SW 1271 (cell line): Measurements from ENCODE around the gene HSFX4.
"Not testable (repeated sequence)": the region's sequence is repeated elsewhere in the genome, so short reads cannot be mapped to it uniquely, and the experiment has no call there.

ENCODE experiments used
- DNase-seq, 2 experiments: peaks; one replicate each; lab custom pipeline; 2025; lab: John Stamatoyannopoulos, UW

HSFX4 gene, protein sequence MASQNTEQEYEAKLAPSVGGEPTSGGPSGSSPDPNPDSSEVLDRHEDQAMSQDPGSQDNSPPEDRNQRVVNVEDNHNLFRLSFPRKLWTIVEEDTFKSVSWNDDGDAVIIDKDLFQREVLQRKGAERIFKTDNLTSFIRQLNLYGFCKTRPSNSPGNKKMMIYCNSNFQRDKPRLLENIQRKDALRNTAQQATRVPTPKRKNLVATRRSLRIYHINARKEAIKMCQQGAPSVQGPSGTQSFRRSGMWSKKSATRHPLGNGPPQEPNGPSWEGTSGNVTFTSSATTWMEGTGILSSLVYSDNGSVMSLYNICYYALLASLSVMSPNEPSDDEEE

DNA sequence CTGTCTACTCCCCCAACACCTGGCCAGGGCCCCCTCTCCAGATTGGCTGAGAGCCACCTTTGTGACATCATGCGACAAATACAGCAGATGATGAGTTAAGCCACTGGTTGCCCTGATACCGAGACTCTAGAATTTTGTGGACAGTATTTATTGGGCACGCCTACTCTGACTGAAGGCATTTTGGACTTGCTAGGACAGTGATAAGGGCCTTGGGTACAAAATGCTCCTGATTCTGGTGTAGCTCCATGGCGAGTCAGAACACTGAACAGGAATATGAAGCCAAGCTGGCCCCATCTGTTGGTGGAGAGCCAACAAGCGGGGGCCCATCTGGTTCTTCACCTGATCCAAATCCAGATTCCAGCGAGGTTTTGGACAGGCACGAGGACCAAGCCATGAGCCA is at the start of gene HSFX4:
Gene HSFX4 (plus strand): TSS at position 174 of the 400 bp plus-strand sequence. CDS start 72 bp downstream, at position 246.
- DNase-seq = not testable (repeated sequence)

DNA sequence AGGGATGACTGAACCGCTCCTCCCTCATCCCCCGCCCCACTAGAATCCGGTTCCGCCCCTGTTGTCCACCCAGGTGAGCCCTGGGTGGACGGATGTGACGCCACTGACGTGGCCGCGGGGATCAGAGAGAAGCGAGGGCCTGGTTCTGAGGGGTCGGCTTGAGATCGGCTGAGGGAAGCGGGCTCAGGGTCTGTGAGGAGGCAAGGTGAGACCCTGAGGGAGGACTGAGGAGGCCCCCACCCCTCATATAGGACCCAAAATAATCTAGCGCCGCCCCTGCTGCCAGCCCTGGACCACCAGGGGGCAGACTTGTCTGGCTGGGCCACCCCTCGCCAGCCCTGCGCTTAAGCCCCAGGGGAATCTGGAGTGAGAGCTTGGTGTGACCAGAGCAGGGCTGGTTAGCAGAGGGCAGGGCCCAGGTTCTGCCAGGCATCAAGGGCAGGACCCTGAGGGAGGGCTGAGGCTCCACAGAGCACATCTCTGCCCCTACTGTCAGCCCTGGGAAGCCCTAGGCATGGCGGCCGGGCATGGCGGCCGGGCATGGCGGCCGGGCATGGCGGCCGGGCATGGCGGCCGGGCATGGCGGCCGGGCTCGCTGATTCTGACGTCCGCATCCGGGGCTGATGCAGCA is 48.2 kb upstream of the HSFX4 start, which contains the start of gene MAGEA8:
Gene MAGEA8 (plus strand): TSS at position 103 of the 631 bp plus-strand sequence. CDS start 3,090 bp downstream, outside the sequence.
- DNase-seq = no peak

DNA sequence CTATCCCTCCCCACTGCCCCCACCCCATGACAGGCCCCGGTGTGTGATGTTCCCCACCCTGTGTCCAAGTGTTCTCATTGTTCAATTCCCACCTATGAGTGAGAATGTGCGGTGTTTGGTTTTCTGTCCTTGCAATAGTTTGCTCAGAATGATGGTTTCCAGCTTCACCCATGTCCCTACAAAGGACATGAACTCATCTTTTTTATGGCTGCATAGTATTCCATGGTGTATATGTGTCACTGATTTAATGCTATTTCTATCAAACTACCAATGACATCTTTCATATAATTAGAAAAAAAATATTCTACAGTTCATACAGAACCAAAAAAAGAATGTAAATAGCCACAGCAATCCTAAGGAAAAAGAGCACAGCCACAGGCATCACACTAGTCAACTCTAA is 38.5 kb upstream of the HSFX4 start:
- not testable (repeated sequence) for DNase-seq

DNA sequence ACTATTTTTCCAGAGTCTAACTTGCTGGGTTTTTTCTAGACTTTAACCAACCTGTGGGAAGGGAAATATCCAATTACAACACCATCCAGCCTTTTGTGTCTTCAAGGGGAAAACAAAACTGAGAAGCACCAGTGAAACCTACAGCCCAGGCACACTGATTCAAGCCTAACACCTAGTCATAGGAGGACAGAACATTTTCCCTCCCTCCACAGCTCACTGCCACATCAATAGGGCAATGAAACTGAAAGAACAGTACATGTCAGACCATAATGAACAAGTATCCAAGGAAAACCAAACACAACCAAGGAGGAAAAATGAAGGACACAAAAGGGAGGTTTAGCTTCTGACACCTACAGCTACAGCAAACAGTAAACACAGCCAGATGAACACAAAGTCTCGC is 30.8 kb upstream of the HSFX4 start:
- DNase-seq = no peak

DNA sequence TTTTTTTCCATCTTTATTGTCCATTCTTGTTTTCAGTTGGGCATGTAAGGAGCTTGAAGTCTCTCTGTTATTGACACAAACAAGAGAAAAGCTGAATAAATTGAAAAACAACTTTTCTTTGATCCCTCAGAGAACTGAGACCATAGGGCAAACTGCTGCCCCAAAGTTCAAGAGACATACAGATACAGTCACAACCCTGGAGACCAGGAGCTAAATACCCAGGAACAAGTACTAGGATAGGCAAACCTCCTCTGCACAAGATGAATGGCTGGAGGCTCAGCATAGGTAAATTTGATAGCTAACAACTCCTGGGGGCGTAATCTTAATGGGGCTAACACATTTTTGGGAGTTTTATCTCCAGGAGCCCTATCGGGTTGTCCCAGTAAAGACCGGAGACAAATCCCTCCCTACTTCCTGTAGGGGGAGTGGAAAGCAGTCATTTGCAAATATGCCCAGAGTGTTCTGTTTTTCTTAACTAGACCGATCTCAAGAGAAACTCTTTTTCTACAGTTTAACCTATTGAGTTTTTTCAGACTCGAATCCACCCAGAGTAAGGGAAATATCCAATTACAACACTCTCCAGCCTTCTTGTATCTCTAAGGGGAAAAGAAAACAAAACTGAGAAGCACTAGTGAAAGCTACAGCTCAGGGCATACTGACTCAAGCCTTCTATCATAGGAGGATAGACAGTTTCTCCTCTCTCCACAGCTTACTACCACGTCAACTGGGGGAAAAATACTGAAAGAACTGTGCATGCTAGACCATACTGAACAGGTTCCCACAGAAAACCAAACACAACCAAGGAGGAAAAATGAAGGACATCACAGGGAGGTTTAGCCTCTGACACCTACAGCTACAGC is 25.3 kb upstream of the HSFX4 start:
- no peak for DNase-seq

DNA sequence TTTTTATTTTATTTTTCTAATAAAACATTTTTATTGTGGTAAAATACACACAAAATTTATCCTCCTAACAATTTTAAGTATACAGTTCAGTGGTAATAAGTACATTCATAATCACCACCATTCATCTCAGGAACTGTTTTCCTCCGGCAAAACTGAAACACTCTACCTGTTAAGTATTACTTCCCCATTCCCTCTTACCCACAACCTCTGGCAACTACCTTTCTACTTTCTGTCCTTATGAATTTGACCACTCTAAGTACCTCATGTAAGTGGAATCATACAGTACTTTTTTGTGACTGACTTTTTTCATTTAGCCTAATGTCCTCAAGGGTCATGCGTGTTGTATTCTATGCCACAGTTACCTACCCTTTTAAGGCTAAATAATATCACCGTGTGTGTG is 21.1 kb upstream of the HSFX4 start:
- no peak for DNase-seq

DNA sequence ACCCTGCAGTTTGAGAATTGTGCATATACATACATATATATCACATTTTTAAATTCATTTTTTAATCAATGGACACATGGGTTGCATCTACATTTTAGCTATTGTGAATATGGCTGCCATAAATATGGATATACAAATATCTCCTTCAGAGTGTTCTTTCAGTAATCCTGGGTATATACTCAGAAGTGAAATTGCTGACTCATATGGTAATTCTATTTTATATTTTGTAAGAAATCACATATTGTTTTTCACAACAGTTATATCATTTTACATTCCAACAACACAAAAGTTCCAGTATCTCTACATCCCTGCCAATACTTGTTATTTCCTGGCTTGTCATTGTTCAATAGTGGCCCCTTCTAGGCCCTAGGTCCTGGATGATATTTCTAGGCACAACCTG is 20.6 kb upstream of the HSFX4 start:
- no peak for DNase-seq

DNA sequence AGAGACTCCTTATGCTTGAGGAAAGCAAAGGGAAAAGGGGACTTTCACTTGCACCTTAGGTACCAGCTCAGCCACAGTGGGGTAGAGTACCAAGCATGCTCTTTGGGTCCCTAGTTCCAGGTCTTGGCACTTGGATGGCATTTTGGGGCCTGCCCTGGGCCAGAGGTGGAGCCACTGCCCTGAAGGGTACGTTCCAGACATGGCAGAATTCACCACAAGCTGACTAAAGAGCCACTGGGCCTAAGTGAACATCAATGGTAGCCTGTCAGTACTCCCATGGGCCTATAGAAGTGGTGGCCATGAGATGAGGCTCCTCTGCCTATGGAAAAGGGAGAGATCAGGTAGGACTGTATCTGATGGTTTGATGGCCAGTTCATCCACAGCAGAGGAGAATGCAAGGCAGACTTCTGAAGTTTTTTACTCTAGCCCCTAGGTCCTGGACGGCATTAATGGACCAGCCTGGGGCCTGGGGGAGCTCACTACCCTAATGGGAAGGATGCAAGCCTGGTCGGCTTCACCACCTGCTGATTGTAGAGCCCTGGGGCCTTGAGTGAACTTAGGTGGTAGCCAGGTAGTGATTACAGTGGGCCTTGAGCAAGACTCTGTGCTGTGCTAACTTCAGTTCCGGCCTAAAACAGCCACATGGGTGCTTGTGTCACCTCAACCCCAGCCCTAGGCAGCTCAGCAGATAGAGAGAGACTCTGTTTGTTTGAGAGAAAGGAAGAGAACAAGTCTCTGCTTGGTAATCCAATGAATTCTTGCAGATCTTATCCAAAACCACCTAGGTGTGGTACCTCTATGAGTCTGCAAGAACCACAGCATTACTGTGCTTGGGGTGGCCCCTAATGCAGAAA is 19.8 kb upstream of the HSFX4 start:
- no peak for DNase-seq

DNA sequence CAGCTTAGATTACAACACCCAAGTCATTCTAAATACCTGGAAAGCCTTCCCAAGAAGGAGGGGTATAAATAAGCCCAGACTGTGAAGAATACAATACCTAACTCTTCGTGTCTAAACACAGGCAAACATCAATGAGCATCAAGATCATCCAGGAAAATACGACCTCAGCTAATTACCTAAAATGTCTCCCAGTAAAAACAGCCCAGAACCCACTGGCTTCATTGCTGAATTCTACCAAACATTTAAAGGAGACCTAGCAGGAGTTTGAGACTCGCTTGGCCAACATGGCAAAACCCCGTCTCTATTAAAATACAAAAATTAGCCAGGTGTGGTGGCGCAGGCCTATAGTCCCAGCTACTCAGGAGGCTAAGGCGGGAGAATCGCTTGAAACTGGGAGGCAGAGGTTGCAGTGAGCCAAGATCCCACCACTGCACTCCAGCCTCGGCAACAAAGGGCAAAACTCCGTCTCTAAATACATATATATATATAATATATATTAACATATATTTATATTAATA is 19.1 kb upstream of the HSFX4 start:
- no peak for DNase-seq

DNA sequence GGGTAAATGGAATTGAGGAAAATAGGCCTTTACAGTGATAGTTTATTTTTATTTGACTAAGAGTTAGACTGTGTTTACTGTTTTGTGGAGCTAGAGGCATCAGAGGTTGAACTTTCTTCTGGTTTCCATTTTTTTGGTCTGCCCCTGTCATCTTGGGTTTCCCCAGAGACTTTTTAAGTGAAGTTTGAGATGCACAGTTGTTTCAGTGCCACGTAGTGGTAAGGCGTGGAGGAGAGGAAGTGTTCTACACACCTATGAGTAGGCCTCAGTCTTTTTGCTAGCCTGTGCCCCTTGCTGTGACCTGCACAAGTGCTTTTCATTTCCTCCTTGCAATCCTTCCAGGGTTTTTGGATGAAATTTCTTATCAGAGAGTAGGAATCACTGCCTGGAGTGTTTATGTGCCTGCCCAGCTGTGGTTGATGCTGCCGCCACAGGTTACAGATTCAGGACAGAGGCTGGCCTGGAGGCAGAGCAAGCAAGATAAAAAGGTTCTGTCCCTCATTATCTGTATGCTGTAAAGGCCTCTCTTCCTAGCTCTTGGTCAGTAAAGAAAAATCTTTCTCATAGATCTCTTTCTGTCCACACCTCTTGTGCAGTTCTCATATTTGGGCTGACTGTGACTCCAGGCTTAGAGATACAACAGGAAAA is 12.5 kb upstream of the HSFX4 start:
- no peak for DNase-seq

DNA sequence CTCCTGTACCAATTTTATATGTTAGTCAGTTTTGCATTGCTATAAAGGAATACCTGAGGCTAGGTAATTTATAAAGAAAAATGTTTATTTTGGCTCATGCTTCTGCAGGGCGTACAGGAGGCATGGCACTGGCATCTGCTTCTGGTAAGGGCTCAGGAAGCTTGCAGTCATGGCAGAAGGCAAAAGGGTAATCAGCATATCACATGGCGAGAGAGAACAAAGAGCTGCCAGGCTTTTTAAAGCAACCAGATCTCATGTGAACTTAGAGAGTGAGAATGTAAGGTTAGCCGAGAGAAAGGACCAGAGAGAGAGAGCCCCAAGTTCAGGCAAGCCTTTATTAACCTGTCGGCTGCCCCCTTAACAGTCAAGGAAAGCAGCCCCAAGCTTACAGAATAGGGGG is 5.5 kb upstream of the HSFX4 start:
- not testable (repeated sequence) for DNase-seq

DNA sequence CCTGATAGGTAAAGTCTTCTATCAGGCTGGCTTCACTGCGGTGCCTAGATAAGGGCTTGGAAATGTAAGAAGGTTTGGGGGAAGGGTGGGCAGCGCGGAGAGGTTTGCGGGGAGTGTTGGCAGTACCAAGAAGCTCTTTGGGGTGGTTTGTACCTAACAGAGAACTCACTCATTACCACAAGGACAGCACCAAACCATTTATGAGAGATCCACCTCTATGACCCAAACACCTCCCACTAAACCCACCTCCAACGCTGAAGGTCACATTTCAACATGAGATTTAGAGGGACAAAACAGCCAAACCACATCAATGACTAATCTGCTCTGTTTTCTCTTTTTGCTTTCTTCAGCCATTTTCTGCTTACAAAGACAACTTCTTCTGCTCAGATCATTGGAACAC is 4.9 kb upstream of the HSFX4 start:
- DNase-seq = not testable (repeated sequence)

DNA sequence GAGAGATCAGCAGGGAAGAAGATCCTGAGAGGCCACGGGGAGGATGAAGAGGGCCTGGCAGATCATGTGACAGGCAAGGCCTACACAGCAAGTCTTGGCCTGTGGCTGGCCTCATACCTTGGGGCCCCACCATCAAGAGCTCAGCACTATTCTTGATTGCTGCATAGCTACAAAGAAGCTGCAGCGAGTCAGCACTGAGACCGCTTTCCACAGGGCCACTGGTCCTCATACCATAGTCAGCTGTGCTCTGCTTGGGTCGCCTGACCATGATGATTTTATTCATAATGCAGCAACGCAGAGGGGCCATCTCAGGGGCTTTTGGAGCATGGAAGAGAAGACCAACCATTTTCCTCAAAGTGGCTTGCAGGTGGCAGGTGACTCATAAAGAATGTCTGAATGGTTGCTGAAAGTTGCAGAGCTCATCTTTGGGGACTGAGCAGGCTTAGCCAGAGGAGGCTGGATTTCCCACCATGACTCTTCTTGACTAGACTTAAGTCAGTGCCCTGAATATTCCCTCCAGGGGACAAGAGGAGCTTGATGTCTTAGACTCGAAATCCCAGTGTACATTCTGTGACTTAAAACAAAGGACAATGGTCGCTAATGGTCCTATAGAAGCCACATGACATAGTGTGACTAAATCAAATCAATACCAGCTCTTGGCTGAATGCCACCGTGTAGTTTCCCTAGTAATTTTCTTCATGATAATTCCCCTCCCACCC is 2.0 kb upstream of the HSFX4 start:
- DNase-seq = not testable (repeated sequence)

DNA sequence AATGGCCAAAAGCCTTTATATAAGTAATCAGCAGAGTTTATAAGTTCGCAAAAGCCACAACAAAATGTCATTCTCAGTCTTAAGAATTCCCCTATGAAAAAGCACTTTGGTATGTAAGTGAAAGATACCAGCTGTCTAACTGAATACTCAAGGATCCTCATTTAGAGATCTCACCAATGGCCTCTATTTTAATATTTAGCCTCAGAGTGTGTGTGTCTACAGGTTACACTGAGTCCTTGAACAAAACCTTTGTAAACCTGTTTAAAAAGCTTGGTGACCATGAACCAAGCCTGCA is 1.5 kb upstream of the HSFX4 start:
- not testable (repeated sequence) for DNase-seq

DNA sequence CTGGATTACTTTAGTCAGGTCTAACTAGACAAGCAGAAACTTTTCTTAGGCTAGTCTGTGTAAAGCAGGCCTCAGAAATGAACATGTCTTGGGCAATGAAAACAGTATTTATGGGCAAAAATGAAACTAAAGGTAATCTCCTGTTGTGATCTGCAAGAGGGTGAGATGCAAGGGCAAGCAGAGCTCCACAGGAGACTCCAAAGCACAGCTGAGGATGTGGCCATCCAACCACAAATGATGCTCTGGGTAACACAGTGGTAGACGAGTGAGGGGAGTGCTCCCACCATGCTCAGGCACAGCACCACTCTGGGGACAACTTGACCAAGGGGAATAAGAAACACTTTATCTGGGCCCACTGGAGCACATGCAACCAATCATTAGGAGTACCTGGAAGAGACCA is 738 bp upstream of the HSFX4 start:
- DNase-seq = not testable (repeated sequence)

DNA sequence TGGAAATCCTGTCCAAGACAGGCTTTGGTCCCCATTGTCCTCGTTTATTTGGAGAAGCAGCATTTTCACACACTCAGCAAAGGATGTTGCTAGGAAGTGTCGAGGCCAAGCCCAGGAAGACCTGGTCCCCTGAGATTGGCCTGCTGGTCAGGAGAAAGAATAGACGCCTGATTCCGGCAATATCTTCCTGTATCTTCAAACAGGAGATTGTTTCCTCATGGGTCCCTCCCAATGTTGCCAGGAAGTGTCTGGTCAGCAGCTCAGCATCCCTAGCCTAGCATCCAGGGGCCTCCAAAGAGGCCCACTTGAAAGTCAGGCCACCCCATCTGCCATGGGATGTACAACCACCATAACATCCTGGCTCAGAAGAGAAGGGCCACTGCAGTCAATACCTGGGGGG is 2.0 kb downstream of the HSFX4 start:
- not testable (repeated sequence) for DNase-seq

DNA sequence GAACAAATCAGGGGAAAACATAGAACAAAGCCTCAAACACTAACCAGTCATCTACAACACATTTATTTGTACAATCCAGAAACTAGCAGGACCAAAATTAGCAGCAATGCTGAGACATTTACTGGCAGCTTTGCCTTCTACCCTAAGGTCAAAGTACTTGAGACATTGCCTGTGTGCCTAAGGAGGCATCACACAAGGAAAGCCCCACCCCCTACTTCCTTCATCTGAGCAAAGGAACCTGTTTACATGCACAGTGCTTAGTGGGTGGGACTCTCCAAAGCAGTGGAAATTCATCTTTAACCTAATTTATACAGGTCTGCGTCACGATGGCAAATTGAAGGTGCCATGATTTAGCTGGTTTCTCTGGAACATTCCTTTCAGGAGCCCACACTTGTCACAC is 2.8 kb downstream of the HSFX4 start:
- DNase-seq = not testable (repeated sequence)

DNA sequence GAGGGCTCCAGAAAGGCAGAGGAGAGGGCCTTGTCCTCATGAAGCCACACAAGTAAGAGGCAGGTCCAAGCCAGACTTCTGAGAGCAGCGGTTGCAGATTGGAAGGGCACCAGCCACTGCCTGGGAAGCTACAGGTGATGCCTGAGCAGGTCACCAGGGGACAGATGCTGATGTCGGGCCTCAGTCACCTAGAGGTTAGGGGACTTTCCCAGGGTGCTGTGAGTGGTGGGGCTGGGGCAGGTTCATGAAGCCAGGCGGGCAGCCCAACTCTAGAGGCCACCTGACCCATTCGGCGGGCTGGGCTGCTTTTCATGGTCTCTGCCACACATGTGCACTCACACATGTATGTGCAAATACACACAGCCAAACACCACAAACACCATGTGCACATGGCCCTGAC is 3.6 kb downstream of the HSFX4 start:
- DNase-seq = not testable (repeated sequence)

DNA sequence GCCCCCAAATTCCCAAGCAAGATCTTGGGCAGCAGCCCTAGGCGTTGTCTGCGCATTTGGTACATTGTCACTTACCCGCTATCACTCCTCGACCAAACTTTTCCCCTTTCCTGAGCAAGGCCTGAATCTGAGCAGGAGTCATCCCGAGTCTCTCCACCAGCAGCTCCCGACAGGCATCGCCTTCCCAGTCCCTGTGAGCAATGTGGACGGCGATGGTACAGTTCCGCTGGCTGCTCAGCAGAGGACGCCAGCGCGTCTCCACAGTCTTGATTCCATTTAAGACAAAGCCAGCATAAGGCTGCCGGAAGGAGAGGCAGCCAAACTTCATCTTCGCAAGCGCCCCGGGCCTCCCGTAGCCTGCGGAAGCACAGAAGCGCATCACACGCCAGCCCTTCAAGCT is 4.2 kb downstream of the HSFX4 start:
- not testable (repeated sequence) for DNase-seq

DNA sequence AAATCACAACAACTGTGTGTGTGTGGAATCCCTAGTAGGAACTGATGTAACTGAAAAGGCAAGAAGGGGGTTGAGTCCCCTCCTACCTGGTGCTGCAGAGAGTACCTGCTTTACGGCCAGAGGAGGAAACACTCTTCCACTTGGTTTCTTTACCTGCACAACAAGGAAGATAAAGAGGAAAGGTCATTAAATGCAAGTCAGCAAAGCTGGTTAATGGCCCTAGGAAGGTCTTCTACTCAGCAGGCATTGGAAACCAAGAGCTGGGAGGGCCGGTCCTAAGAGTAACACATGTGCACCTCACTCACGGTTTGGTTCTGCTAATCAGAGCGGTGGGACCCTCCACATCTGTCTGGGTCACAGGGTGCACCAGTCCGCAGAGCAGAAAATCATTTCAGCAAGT is 8.0 kb downstream of the HSFX4 start:
- DNase-seq = not testable (repeated sequence)
